ENCODE results near the gene ETDA.
"Not testable (repeated sequence)": the region's sequence is repeated elsewhere in the genome, so short reads cannot be mapped to it uniquely, and the experiment has no call there.

ETDA gene

GRCh38 chrX:135252011-135252518, at the start of gene ETDA:
Gene ETDA (plus strand): TSS chrX:135252061. CDS start chrX:135253277, 1,216 bp downstream.
- not testable (repeated sequence) for DNase-seq

GRCh38 chrX:135206427-135206826, 45.4 kb upstream of the ETDA start:
- peak; percentile 33 for DNase-seq

GRCh38 chrX:135213200-135213844, 38.5 kb upstream of the ETDA start:
- peak; percentile 41 for DNase-seq

DNA sequence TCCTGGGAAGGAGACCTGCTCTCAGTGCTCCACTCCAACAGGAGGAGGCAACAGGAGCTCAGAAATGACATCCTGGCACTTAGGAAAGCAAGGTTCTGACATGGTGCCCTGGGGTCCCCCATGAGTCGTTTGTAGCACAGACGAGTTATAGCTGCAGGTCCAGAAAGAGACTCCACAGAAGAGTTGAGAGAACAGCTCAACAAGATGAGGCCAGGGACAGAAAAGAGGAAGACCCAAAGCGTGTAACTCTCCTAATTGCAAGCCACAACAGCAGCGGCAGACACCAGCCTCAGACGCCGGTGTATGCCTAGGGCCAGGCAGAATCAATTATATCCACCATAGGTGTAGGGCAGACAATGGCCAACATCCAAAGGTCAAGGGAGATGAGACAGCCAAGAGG, 5.9 kb upstream of the ETDA start:
- not testable (repeated sequence) for DNase-seq

DNA sequence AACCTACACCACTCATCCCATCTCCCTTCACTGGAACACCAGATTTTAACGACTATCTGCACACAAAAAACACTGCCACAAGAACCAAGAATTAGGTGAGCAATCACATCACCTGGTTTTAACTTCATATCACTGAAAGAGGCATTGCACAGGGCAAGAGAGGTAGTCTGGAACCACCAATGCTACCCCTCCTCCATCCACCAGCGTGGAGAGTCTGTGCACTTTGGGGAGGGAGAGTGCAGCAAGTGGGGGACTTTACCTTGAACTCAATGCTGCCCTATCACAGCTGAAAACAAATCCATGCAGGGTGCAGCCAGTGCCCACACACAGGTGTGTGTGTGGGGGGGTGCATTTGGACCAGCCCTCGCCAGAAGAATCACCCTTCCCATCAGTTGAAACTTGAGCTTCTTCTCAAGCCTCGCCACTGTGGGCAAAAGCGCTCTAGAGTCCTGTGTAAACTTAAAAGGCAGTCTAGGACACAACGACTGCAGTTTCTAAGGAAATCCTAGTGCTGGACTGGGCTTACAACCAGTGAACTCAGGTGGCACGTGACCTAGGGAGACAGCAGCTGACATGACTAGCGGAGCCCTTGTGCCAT, 4.3 kb downstream of the ETDA start:
- not testable (repeated sequence) for DNase-seq

GRCh38 chrX:135256923-135257322, 5.1 kb downstream of the ETDA start:
- DNase-seq: no peak

GRCh38 chrX:135257469-135257868, 5.6 kb downstream of the ETDA start:
- DNase-seq: no peak

- DNase-seq: not testable (repeated sequence)
These were observed 9.1 kb downstream of the ETDA start for GRCh38 chrX:135260976-135261375.

- not testable (repeated sequence) for DNase-seq
These were observed 11.5 kb downstream of the ETDA start for GRCh38 chrX:135263376-135263775.

DNA sequence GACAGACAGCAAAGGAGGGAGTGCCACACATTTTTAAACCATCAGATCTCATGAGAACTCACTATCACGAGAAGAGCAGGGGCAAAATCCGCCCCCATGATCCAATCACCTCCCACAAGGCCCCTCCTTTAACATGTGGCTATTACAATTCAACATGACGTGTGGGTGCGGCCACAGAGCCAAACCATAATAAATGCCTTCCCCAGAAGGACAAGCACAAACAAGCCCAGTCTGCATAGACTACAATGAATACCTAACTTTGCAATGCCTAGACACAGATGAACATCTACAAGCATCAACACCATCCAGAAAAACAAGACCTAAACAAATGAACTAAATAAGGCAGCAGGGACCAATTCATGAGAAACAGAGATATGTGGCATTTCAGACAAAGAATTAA, 12.3 kb downstream of the ETDA start:
- DNase-seq: no peak

DNA sequence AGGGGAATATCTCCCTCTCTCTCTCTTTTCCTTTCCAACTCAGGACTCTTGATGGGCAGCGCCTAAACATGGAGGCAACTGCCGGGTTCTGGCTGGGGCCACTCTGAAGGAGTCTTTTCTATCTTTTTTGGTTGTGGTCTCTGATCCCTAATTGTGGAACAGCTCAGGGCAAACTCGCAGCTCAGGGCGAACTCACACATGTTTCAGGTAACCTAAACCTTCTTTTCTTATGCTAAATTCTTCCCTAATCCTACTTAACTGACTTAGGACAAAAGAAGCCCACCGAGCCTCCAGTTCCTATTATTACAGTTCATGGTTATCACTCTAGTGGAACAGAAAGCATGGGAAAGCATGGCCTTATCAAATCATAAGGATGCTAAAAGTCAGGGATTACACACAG, 21.3 kb downstream of the ETDA start:
- DNase-seq: no peak

- DNase-seq: no peak
These were observed 24.1 kb downstream of the ETDA start for GRCh38 chrX:135275973-135276372.

GRCh38 chrX:135287266-135287823, 35.5 kb downstream of the ETDA start:
- no peak for DNase-seq

GRCh38 chrX:135295238-135295943, 43.5 kb downstream of the ETDA start:
- peak; percentile 68 for DNase-seq

- no peak for DNase-seq
These were observed 44.1 kb downstream of the ETDA start for GRCh38 chrX:135295944-135296305.

DNA sequence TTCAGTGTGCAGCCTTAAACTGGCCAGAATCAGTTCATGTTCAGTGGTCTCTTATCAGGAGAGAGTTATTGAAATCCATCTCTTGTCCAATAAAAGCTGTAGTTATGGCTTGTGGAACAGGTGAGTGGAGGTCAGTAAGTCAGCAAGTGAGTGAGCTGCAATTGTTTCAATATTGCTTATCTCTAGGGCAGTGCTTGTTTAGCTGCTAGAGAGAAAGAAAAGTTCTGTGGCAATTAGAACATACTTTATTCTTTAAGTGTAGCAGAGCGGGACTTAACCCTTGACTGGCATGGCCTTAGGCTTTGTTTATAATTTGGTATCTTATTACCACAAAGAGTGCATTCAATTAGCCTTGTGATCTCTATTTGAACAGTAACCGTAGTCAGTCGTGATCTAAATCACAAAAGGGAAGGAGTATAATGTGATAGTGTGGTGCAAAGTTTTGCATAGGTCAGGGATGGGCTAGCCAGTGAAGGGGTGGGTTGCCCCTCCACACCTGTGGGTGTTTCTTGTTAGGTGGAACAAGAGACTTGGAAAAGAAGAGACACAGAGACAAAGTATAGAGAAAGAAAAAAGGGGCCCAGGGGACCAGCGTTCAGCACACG, 50.5 kb downstream of the ETDA start:
- no peak for DNase-seq

Measured in stimulated activated CD8-positive, alpha-beta memory T cell treated with anti-CD3 and anti-CD28 coated beads, Interleukin-4, amount 100 ng/mL, for 48 hours (primary cell).